ENCODE results near the gene ATP2B2.
A peak's percentile ranks its signal among the peaks of the same experiment; 100 is the strongest.

Gene ATP2B2

GRCh38 chr3:10529809-10530208, 24.4 kb upstream of the ATP2B2 start:
- DNase-seq (ENCODE audit: low read depth) = no peak

GRCh38 chr3:10528046-10528445, 22.7 kb upstream of the ATP2B2 start:
- no peak for DNase-seq (ENCODE audit: low read depth)

GRCh38 chr3:10527295-10528001, 22.1 kb upstream of the ATP2B2 start:
- no peak for DNase-seq (ENCODE audit: low read depth)

DNA sequence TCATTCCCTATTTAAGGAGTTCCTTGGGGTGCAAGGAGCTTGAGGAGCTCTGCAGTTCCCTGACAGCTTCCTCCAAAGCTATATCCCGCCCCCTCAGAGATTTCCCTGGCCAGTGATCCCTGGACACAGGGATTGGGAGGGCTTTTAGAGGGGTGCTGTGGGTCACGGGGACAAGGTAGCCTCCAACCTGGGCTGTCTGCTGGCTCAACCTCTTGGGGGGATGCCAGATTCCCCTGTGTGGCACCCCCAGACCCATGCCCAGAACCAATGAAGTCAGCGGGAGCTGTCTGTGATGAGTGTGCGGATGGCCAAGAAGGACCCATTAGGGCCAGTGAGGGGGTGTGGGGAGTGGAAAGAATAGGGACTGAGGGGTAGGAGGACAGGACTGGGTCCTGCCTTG, 21.0 kb upstream of the ATP2B2 start:
- DNase-seq (ENCODE audit: low read depth) = no peak

DNA sequence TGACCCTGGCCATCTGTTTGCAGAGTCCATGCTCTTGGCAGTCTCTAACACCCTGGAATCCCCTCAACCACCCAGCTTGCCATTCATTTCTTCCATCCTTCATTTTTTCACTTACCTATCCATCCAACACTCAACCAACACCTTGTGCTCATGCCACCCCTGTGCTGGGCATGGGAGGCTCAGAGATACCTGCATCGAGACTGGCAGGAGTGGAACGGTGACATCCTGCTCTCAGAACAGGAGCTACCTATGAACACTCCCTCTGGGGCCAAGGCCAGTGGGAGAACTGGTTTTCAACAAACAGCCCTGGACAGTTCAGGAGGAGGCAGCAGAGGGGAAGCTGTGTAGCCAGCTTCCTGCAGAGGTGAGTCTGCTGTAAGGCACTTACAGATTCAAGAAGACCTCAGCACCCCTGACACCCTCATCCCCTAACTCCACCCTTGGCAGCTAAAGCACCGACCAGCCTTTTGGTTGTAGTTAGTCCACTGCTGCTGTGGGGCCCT, 19.5 kb upstream of the ATP2B2 start:
- DNase-seq (ENCODE audit: low read depth) = no peak

GRCh38 chr3:10524270-10524669, 18.9 kb upstream of the ATP2B2 start:
- DNase-seq (ENCODE audit: low read depth) = no peak

DNA sequence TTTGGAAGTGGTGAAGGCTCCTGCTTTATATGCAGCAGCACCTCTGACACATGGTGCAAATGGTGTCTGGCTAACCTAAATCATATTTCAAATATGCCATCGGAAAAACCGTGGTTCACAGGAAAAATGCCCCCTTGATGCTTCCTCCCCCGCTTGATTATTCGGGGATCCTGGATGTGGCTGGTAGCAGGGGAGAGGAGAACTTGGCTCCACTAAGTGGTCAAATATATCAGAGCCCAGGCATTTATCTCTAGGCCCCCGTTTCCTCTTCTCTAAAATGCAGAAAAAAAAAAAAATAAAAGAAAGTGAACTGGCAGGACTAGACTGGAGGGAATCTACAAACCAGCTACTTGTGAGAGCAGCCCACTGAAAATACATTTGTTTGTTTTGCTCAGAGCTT, 18.2 kb upstream of the ATP2B2 start:
- no peak for DNase-seq (ENCODE audit: low read depth)

DNA sequence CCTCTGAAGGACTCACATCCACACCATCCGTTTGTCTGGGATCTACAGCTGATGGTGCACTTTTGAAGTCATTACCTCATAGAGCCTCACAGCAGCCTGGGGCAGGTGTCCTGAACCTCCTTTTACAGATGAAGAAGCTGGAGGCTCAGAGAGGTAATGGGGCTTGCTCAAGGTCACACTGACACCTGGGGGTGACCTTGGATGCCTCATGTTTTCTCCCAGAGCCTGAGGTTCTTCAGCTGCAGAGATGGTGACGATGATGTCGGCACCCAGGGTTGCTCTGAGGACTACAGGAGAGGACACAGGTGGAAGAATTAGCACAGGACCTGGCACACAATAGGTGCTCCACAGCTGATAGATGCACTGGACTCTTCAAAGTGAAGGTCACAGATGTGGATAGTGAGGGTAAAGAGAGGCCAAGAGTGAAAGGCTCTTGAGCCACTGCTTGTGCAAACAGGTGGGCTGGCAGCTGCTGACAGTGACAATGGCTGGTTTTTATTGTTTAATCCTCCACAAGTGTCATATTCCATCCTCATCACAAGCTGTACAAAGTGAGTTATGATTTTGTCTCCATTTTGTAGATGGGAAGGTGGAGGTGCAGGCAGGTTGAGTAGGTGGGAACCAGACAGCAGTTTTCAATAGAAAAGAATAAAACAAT, 17.4 kb upstream of the ATP2B2 start:
- DNase-seq (ENCODE audit: low read depth) = no peak

DNA sequence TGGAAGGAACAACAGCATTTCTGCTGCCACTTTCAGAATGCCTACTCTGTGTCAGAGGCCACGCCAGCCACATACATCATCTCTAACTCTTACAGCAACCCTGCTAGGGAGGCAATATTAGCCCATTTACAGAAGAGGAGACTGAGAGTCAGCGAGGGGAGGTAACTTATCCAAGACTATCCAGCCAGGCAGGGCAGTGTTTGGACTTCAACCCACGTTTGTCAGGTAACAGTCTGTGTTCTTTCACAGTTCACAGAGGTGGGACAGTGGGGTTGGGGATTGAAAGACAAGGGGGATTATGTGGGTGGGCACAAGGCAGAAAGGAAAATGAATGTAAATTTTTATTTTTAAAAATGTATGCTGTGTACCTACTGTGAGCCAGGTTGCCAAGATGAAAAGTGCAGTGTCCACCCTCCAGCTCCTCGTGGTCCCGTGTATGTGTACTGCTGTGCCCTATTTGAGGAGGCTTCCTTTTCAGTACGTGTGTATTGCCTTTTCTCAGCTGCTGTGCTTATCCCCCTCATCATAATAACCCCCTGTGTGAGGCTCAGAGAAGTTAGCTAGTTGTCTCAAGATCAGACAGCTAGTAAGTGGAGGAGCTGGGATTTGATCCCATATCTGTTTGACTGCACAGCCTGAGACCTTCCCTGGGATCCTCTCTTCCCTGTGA, 16.5 kb upstream of the ATP2B2 start:
- no peak for DNase-seq (ENCODE audit: low read depth)

DNA sequence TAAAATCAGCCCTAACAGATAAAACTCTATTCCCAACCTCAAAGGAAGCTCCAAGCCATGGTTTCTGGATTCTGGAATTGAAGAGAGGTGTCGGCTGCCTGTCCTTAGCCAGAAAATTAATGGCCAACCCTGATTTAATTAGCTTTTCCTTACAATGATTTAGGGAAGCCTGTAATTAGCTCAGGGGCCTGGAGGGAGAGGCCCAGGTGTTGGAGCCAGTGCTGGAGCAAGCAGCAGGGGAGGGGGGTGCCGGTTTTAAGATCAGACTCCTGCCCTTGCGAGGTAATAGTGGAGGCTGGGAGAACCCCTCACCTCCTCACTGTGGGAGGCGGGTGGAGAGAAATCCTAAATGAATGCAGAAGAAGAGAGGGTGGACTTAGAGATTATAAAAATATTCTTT, 14.7 kb upstream of the ATP2B2 start:
- no peak for DNase-seq (ENCODE audit: low read depth)

- no peak for DNase-seq (ENCODE audit: low read depth)
Measured at GRCh38 chr3:10519236-10519635, 13.8 kb upstream of the ATP2B2 start.

- DNase-seq (ENCODE audit: low read depth) = peak; percentile 16
Measured at GRCh38 chr3:10518506-10519150, 13.2 kb upstream of the ATP2B2 start.

DNA sequence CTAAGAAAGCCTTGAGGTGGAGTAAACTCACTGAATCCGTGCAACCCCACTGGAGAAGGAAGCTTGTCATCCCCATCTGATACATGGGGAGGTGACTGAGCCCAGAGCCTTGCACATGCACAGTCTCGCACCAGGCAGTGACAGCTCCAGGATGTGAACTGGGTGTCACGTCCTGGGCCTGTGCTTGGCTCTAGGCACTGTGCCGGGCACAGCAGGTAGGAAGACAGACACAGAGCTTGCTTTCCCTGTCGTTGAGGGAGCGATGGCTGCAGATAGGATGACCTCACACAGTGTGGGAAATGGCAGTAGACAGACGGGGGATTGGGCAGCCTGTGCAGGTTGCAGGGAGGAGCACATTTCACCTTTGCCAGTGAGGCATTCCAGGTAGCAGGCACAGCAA, 12.2 kb upstream of the ATP2B2 start:
- no peak for DNase-seq (ENCODE audit: low read depth)

GRCh38 chr3:10516544-10517452, 11.4 kb upstream of the ATP2B2 start:
- DNase-seq (ENCODE audit: low read depth) = no peak

DNA sequence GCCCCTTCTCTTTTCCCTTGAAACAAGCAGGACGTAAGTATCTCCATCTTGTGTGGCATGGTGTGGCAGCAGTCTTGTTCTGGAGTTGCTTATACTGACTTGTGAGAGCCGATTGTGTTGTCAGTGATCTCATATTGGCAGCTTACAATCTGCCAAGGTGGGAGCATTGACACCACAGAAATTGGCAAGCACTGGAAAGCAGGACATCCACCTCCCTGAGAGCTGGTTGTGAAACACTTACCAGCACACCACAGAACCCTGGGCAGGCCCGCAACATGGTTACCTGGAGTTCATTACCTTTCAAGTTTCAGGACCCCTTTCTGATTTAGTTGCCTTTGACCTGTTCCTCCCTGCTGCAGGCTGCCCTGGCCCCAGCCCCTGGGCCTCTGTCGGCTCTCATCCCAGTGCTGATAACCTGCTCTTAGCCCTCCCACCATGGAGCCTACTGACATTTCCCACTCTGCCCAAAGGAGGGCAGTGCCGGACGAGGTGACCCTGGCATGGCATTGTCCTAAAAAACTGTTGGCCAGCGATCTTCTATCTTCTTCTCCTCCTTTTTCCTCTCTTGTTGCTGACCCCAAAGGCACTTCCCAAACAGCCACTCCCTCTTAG, 10.6 kb upstream of the ATP2B2 start:
- DNase-seq (ENCODE audit: low read depth) = no peak

GRCh38 chr3:10515396-10515795, 10.0 kb upstream of the ATP2B2 start:
- no peak for DNase-seq (ENCODE audit: low read depth)

DNA sequence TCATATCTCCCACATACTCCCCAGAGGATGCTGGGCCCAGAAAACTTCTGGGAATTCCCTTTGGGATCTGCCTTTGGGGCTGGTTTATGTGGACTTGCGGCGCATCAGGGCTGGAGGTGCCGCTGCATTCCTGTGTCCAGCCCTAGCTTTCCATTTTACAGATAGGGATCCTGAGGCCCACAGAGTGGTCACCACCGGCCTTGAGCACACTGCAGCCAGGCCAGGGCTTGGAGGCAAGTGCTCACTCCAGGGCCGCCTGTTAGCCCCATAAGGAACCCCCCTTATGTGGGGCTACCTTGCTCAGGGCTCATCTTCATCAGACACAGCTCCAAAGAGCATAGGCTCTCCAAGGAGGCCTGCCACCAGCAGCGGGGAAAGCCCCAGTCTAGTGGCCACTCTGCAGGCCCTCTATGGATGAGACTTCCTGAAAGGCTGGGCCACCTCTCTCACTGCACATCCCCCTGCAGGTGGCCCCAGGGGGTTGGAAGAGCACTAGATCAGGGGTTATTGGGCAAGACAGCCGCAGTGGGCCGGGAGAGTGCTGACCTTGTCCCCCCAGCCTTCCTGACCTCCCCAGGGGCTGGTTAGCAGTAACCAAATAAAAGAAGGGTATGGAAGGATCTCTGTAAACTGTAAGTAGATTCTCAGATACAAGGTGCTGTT, 9.2 kb upstream of the ATP2B2 start:
- DNase-seq (ENCODE audit: low read depth) = no peak

DNA sequence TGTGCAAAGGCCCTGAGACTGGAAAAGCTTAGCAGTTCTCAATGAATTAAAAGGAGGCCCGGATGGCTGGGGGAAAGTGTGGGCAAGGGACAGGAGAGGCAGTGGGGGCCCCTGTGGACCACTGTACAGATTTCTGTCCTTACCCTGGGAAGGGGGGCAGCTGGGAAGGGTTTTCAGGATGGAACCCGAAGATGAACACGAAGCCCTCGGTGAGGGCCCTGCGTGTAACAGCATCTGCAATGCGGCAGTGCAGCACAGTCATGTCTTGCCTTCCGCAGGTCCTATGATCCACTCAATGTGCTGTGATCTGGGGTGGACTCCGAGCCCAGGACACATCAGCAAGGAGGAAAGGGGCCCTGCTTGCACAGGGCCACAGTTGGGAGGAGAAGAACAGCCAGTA, 7.9 kb upstream of the ATP2B2 start:
- DNase-seq (ENCODE audit: low read depth) = no peak

DNA sequence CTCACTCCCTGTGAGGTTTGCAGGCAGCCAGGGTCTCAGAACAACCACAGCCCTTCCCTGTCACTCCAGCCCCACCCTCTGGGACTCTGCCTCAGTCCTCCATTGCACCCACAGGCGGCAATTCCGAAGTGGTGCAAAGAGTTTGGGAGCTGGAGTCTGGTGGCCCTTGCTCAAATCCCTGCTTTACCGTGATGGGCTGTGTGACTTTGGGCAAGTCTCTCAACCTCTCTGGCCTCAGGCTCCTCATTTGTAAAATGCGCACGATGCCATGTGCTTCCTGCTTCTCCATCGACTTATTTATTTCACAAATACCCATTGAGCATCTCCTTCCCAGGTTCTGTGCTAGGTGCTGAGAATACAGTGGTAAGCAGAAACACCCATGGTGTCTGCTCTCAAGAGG, 7.3 kb upstream of the ATP2B2 start:
- DNase-seq (ENCODE audit: low read depth) = no peak

- DNase-seq (ENCODE audit: low read depth) = peak; percentile 25
Measured at GRCh38 chr3:10511809-10512494, 6.6 kb upstream of the ATP2B2 start.

All from stromal cell of bone marrow (primary cell).